HG02623 (cell line): ENCODE results near the gene GJD2.

Experiments used
- ATAC-seq: cut with Tn5 transposase; IDR thresholded peaks from one replicate; pipeline ENCODE4 v1.9.1; 2021; ENCODE audit warnings: moderate library complexity; ENCODE audit not compliant: unreplicated experiment

The GJD2 gene

GRCh38 chr15:34726406-34727100, 28.2 kb downstream of the GJD2 start:
- ATAC-seq = no peak

- ATAC-seq = no peak
Measured at GRCh38 chr15:34725556-34725955, 29.2 kb downstream of the GJD2 start.

GRCh38 chr15:34724481-34724880, 30.3 kb downstream of the GJD2 start:
- ATAC-seq = no peak

DNA sequence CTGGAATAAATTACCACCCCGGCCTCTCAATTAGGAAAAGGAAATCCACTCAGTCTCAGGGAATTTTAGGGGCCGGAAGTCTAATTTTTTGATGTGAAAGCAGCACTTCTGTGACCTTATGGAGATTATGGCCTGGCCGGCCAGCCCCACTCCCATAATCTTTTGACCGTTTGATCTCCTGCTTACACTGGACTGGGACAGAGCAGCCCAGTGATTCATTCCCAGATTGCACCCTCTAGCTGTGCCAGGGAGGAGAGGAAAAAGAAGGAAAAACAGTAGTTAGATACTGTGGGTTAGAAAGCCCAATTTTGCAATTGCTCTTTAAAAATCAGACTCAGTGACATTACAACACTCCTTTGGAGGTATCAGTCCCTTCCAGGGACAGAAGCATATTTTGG, 32.4 kb downstream of the GJD2 start:
- no peak for ATAC-seq

DNA sequence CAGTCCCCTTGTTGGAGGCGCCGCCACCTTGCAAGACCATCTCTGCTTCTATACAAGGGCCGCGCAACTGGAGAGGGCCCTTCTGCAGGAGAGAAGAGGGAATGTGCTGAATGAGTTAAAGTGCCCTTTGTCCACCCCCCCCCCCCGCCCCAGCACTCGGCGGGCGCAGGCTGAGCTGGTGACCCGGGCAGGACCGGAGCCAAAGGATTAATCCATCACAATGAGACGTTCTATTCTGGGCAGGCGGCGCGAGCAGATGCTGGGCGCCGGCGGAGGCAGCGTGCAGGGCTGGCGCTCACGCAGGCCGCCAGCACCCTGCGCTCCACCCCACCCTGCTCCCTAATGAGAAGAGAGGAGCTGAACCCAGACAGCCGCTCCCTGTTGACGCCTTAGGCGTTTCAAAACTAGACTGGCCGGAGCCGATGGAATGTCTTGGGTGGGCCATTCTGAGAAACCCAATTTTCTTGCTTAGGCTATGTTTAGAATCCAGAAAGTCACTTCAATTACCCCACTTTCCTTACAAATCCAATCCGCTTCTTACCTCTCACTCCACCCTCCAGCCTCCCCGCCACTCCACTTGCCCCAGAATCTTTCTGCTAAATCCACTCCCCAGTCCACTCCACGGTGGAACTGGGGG, 32.9 kb downstream of the GJD2 start:
- no peak for ATAC-seq

- ATAC-seq = no peak
Measured at GRCh38 chr15:34721157-34721801, 33.5 kb downstream of the GJD2 start.

DNA sequence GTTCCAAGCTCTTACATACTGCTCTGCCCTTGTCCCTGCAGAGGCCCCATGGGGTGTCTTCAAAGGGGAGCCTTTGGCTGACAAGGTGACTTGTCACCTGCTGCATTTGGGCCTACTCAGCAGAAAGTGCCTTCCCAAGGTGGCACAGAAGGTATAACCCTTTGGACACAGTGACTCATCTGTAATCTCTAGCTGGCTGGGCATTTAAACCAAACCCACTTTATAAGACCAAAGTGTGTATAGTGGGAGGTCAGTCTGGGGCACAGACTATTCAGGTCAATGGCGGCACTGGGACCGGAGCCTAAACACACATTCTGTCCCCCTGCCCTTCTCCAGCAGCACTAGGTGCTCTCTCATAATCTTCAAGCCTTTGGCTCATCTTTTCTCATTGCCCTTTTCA, 35.1 kb downstream of the GJD2 start:
- ATAC-seq = no peak

DNA sequence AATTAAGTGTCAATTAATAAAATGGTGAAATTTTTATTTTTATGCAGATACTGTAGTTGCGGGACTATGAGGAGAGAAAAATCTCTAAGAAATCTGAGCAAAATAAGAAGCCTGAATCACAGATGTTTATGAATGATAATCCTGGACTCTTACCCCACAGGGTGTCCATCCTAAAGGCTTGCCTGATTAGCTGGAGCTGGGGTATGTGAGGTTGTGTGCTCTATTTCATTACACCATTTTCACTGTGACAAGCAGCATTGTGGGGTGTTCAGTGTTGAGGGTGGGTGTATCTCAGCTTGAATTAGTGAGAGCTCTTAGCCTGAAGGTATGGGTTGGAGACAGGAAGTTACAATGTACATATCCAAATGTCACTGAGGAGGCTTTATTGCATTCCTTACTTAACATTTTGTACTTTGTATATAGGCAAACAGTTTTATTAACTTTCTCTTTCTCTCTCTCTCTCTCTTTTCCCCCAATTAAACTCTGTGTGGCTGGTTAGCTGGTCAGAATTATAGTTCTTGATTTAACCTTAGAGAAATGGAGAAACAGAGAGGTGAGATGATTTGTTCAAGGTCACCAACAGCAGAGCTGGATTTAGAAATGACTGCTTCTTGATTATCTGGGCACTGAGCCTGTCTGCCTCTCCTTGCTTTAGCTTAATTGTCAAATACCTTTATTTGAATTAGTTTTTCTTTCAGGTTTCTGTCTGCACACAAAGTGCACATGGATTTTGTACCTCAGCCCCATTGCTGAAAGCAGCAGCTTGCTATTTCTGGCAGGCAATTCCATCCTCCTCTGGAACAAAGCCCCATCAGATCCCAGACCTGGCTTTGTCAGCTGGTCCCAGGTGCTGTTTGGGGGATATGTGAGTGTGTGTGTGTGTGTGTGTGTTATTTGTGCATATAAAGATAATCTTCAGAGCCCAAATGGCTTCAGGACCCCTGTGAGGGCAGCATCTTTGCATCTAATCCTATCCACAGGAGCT, 35.8 kb downstream of the GJD2 start:
- no peak for ATAC-seq

GRCh38 chr15:34717729-34718128, 37.1 kb downstream of the GJD2 start:
- ATAC-seq = no peak

GRCh38 chr15:34716111-34716510, 38.7 kb downstream of the GJD2 start:
- ATAC-seq = no peak

DNA sequence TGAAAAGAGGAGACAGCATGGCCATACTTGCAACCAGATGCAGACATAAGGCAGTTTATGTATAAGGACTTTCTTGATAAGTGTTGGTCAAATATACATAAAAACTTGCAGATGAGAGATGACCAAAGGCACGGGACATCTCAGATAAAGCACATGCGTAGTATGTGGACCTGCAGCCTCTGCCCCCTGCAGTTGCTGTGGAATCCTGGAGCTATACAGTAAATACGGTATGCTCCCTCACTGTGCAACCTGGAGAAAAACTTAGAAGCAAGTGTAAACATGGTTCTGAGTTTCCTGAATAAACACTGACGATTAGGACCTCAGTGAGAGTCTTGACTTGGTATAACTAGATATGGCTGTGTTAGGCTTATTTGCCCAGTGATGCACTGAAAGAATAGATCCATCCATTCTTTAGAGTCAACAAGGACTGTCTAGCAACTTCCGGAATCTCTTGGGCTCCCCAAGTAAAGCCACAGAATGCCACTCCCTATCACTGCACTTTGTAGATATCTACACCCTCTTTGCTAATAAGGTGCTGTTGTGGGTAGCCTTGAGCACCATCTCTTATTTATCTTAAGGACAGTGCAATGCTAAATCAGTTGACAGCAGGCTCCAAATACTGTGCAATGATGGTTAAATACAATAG, 40.2 kb downstream of the GJD2 start:
- ATAC-seq = no peak

GRCh38 chr15:34713635-34714034, 41.2 kb downstream of the GJD2 start:
- no peak for ATAC-seq

- ATAC-seq = no peak
Measured at GRCh38 chr15:34709866-34710265, 44.9 kb downstream of the GJD2 start.

DNA sequence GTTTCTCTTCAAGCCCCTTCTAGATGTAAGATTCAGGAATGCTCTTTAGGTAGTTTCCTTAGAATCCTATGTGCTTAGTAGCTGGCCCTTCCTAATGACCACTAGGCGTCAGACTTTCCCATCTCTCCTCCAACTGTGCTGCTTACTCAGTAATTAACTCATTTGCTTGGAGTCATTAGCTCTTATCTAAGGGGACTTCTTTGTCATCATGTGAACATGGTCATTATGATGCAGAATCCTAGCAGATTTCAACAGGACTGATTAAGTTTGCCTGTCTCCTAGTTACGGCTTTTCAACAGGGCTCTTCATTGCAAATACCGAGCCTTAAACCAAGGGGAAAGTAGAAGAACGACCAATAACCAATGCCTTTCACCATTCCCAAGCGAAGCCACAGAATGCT, 46.4 kb downstream of the GJD2 start:
- ATAC-seq = no peak

GRCh38 chr15:34701536-34701935, 53.3 kb downstream of the GJD2 start:
- no peak for ATAC-seq
